WTC11 (cell line): ENCODE results near the gene TACO1. TPM values are rescaled to one million over a fixed set of nuclear protein-coding genes. Genes with fewer than 3 reads are reported as not detected.

Experiments
- ATAC-seq: fragments of 200-7000 bp; cut with Tn5 transposase; 2 replicates; pipeline ENCODE4 v1.10.0; 2021; ENCODE audit warnings: mild to moderate bottlenecking, moderate library complexity
- CTCF ChIA-PET: fragments of 300-600 bp; sonication (Branson Sonifier 250); formaldehyde crosslinking; loops from one replicate; lab custom pipeline; 2021; ENCODE audit warnings: antibody characterized with exemption; lab: Charles Lee
- POLR2A ChIA-PET: fragments of 350-600 bp; sonication (Branson Sonifier 250); formaldehyde crosslinking; loops from one replicate; lab custom pipeline; 2021; ENCODE audit warnings: antibody characterized with exemption; lab: Charles Lee
- DNase-seq: peaks from one replicate; pipeline ENCODE4 v3.0.0; 2021; ENCODE audit warnings: low spot score
- H3K27ac Mint-ChIP-seq: 2 replicates; pipeline ENCODE4 v1.8.0; 2021; ENCODE audit warnings: mixed read lengths
- H3K27me3 Mint-ChIP-seq: 2 replicates; pipeline ENCODE4 v1.8.0; 2021; ENCODE audit warnings: low read depth, mild to moderate bottlenecking, moderate library complexity, mixed read lengths
- H3K36me3 Mint-ChIP-seq: 2 replicates; pipeline ENCODE4 v1.8.0; 2021; ENCODE audit warnings: mixed read lengths
- H3K4me1 Mint-ChIP-seq: 2 replicates; pipeline ENCODE4 v1.8.0; 2022; ENCODE audit warnings: mixed read lengths
- H3K4me3 Mint-ChIP-seq: 2 replicates; pipeline ENCODE4 v1.8.0; 2021; ENCODE audit warnings: mild to moderate bottlenecking, moderate library complexity, mixed read lengths
- H3K9me3 Mint-ChIP-seq: 2 replicates; pipeline ENCODE4 v1.8.0; 2021; ENCODE audit warnings: mixed read lengths
- ATF1 ChIP-seq: sonication (generic); formaldehyde crosslinking; IDR thresholded peaks from 2 replicates; pipeline ENCODE4 v1.8.1; 2023; ENCODE audit warnings: mild to moderate bottlenecking, moderate library complexity, missing genetic modification reagents
- CREB1 ChIP-seq: sonication (generic); formaldehyde crosslinking; IDR thresholded peaks from 2 replicates; pipeline ENCODE4 v1.8.0; 2023; ENCODE audit warnings: mild to moderate bottlenecking, missing genetic modification reagents
- EMX1 ChIP-seq: fragments of 250-450 bp; sonication (Bioruptor Pico); IDR thresholded peaks from 2 replicates; pipeline ENCODE4 v1.8.0; 2021; ENCODE audit warnings: mild to moderate bottlenecking
- FOXJ3 ChIP-seq: sonication (generic); formaldehyde crosslinking; IDR thresholded peaks from 2 replicates; pipeline ENCODE4 v1.9.0; 2021; ENCODE audit warnings: missing genetic modification reagents, mild to moderate bottlenecking, borderline replicate concordance
- IRF2 ChIP-seq: sonication (generic); formaldehyde crosslinking; IDR thresholded peaks from 2 replicates; pipeline ENCODE4 v1.8.0; 2022; ENCODE audit warnings: low read depth, missing genetic modification reagents, borderline replicate concordance
- JUN ChIP-seq: sonication (generic); formaldehyde crosslinking; IDR thresholded peaks from 2 replicates; pipeline ENCODE4 v1.8.0; 2023; ENCODE audit warnings: mild to moderate bottlenecking, missing genetic modification reagents
- KAT7 ChIP-seq: sonication (generic); formaldehyde crosslinking; IDR thresholded peaks from 2 replicates; pipeline ENCODE4 v1.8.1; 2023; ENCODE audit warnings: missing genetic modification reagents, mild to moderate bottlenecking, borderline replicate concordance
- SMAD4 ChIP-seq: sonication (generic); formaldehyde crosslinking; IDR thresholded peaks from 2 replicates; pipeline ENCODE4 v1.8.0; 2022; ENCODE audit warnings: mild to moderate bottlenecking, missing genetic modification reagents
- TP53 ChIP-seq: sonication (generic); formaldehyde crosslinking; IDR thresholded peaks from 2 replicates; pipeline ENCODE4 v1.8.1; 2023; ENCODE audit warnings: mild to moderate bottlenecking, missing genetic modification reagents
- ZNF138 ChIP-seq: sonication (generic); formaldehyde crosslinking; conservative IDR thresholded peaks from 2 replicates; pipeline ENCODE4 v1.8.1; 2022; ENCODE audit warnings: mild to moderate bottlenecking, moderate library complexity, missing genetic modification reagents
- ZNF232 ChIP-seq: sonication (generic); formaldehyde crosslinking; IDR thresholded peaks from 2 replicates; pipeline ENCODE4 v1.8.0; 2022; ENCODE audit warnings: mild to moderate bottlenecking, missing genetic modification reagents
- total RNA-seq: library from RNA; stranded (reverse); gene quantifications from 3 replicates; pipeline ENCODE4 v1.2.3, GENCODE V29; 2021
- TF ChIP-seq, protein P1 (sequence below): fragments of 200-600 bp; IDR thresholded peaks from 2 replicates; pipeline ENCODE4 v1.8.0; 2022; ENCODE audit warnings: antibody characterized with exemption
- TF ChIP-seq, protein P2 (sequence below): sonication (generic); formaldehyde crosslinking; IDR thresholded peaks from 2 replicates; pipeline ENCODE4 v1.8.1; 2022; ENCODE audit warnings: low read depth, mild to moderate bottlenecking, moderate library complexity, missing genetic modification reagents, borderline replicate concordance
- TF ChIP-seq, protein P3 (sequence below): fragments of 250-450 bp; sonication (Bioruptor Pico); IDR thresholded peaks from 2 replicates; pipeline ENCODE4 v1.9.0; 2021; ENCODE audit warnings: mild to moderate bottlenecking, borderline replicate concordance
- TF ChIP-seq, protein P4 (sequence below): fragments of 250-450 bp; sonication (Bioruptor Pico); IDR thresholded peaks from 2 replicates; pipeline ENCODE4 v2.1.2; 2022; ENCODE audit warnings: mild to moderate bottlenecking, moderate library complexity
- TF ChIP-seq, protein P5 (sequence below): sonication (generic); formaldehyde crosslinking; IDR thresholded peaks from 2 replicates; pipeline ENCODE4 v1.8.1; 2023; ENCODE audit warnings: mild to moderate bottlenecking, missing genetic modification reagents
- TF ChIP-seq, protein P6 (sequence below): sonication (generic); formaldehyde crosslinking; IDR thresholded peaks from 2 replicates; pipeline ENCODE4 v1.8.0; 2023; ENCODE audit warnings: missing genetic modification reagents
- TF ChIP-seq, protein P7 (sequence below): sonication (generic); formaldehyde crosslinking; IDR thresholded peaks from 2 replicates; pipeline ENCODE4 v1.8.1; 2023; ENCODE audit warnings: mild to moderate bottlenecking, moderate library complexity, missing genetic modification reagents
- TF ChIP-seq, protein P8 (sequence below): fragments of 250-450 bp; sonication (Bioruptor Pico); IDR thresholded peaks from 2 replicates; pipeline ENCODE4 v1.8.0; 2021; ENCODE audit warnings: mild to moderate bottlenecking

The TACO1 gene
- total RNA-seq, 1 experiment from 2014 or later: 26.9 TPM

DNA sequence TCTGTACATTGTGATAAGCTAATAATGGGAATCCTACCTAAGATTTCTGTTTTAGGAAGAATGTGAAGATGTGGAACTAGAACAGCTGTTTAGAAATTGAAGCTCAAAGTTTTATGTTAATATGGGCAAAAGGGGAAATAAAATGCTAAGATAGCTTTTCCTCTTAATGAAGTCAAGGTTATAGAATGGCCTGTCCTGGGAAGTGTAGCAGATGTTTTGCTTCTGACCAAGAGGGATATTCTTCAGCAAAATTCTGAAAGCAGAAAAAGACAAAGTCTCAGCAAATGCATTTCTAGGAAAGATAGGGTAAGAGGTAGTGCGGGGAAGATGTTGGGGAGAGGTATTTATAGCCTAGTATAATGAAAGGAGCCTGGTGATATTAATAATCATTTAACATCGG is 34.6 kb downstream of the TACO1 start (continued):
- TF ChIP-seq, protein P1, sequence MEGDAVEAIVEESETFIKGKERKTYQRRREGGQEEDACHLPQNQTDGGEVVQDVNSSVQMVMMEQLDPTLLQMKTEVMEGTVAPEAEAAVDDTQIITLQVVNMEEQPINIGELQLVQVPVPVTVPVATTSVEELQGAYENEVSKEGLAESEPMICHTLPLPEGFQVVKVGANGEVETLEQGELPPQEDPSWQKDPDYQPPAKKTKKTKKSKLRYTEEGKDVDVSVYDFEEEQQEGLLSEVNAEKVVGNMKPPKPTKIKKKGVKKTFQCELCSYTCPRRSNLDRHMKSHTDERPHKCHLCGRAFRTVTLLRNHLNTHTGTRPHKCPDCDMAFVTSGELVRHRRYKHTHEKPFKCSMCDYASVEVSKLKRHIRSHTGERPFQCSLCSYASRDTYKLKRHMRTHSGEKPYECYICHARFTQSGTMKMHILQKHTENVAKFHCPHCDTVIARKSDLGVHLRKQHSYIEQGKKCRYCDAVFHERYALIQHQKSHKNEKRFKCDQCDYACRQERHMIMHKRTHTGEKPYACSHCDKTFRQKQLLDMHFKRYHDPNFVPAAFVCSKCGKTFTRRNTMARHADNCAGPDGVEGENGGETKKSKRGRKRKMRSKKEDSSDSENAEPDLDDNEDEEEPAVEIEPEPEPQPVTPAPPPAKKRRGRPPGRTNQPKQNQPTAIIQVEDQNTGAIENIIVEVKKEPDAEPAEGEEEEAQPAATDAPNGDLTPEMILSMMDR: no peak
- TF ChIP-seq, all 79 proteins: peak for 0

DNA sequence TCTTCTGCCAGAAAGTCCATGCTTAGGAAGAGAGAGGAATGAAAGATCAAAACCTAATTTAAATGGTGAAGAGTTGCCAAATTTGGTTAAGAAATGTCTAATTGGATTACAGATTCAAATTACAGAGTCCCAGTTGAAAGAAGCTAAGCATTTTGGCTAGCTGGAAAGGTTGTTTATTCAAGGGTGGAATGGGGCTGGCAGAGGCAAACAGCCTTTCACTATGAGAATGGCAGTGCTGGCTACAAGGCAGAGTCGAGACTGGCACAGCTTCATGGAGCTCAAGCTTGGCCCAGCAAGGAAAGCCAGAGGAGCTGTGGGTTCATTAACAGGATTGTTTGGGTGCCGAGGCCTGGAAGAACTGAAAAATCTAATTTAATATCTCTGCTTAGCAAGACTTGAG is 35.1 kb downstream of the TACO1 start:
- Mint-ChIP-seq H3K4me1 (peaks cover 46% of the 10 kb centered on the region), H3K4me3 (no peak overlapping the region), H3K27ac (no peak overlapping the region), H3K9me3 (no peaks in the 10 kb centered on the region), H3K27me3 (no peaks in the 10 kb centered on the region), H3K36me3 (peaks cover 4% of the 10 kb centered on the region; the same call in 1 of the 2 replicates)
- DNase-seq (no peak), ATAC-seq (no peak)
- ChIA-PET CTCF (interaction anchor here (1.1 kb wide), 2 partner anchors 43 to 75 kb away, joined by 3 read pairs; no protein-coding TSS in a partner anchor), POLR2A (interaction anchor here (0.6 to 0.8 kb wide), 2 partner anchors 13 to 133 kb away, joined by 4 to 5 read pairs; no protein-coding TSS in a partner anchor)
- TF ChIP-seq EMX1 (CRISPR knock-in tag): no peak
- TF ChIP-seq JUN: no peak
- TF ChIP-seq, protein P2, sequence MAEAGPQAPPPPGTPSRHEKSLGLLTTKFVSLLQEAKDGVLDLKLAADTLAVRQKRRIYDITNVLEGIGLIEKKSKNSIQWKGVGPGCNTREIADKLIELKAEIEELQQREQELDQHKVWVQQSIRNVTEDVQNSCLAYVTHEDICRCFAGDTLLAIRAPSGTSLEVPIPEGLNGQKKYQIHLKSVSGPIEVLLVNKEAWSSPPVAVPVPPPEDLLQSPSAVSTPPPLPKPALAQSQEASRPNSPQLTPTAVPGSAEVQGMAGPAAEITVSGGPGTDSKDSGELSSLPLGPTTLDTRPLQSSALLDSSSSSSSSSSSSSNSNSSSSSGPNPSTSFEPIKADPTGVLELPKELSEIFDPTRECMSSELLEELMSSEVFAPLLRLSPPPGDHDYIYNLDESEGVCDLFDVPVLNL (CRISPR knock-in tag): no peak
- no peak for TF ChIP-seq CREB1 (CRISPR knock-in tag)
- TF ChIP-seq, protein P3, sequence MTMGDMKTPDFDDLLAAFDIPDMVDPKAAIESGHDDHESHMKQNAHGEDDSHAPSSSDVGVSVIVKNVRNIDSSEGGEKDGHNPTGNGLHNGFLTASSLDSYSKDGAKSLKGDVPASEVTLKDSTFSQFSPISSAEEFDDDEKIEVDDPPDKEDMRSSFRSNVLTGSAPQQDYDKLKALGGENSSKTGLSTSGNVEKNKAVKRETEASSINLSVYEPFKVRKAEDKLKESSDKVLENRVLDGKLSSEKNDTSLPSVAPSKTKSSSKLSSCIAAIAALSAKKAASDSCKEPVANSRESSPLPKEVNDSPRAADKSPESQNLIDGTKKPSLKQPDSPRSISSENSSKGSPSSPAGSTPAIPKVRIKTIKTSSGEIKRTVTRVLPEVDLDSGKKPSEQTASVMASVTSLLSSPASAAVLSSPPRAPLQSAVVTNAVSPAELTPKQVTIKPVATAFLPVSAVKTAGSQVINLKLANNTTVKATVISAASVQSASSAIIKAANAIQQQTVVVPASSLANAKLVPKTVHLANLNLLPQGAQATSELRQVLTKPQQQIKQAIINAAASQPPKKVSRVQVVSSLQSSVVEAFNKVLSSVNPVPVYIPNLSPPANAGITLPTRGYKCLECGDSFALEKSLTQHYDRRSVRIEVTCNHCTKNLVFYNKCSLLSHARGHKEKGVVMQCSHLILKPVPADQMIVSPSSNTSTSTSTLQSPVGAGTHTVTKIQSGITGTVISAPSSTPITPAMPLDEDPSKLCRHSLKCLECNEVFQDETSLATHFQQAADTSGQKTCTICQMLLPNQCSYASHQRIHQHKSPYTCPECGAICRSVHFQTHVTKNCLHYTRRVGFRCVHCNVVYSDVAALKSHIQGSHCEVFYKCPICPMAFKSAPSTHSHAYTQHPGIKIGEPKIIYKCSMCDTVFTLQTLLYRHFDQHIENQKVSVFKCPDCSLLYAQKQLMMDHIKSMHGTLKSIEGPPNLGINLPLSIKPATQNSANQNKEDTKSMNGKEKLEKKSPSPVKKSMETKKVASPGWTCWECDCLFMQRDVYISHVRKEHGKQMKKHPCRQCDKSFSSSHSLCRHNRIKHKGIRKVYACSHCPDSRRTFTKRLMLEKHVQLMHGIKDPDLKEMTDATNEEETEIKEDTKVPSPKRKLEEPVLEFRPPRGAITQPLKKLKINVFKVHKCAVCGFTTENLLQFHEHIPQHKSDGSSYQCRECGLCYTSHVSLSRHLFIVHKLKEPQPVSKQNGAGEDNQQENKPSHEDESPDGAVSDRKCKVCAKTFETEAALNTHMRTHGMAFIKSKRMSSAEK (CRISPR knock-in tag): no peak
- TF ChIP-seq ATF1 (CRISPR knock-in tag): no peak
- TF ChIP-seq KAT7: no peak
- TF ChIP-seq, protein P4, sequence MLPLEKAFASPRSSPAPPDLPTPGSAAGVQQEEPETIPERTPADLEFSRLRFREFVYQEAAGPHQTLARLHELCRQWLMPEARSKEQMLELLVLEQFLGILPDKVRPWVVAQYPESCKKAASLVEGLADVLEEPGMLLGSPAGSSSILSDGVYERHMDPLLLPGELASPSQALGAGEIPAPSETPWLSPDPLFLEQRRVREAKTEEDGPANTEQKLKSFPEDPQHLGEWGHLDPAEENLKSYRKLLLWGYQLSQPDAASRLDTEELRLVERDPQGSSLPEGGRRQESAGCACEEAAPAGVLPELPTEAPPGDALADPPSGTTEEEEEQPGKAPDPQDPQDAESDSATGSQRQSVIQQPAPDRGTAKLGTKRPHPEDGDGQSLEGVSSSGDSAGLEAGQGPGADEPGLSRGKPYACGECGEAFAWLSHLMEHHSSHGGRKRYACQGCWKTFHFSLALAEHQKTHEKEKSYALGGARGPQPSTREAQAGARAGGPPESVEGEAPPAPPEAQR (CRISPR knock-in tag): no peak
- TF ChIP-seq, protein P5, sequence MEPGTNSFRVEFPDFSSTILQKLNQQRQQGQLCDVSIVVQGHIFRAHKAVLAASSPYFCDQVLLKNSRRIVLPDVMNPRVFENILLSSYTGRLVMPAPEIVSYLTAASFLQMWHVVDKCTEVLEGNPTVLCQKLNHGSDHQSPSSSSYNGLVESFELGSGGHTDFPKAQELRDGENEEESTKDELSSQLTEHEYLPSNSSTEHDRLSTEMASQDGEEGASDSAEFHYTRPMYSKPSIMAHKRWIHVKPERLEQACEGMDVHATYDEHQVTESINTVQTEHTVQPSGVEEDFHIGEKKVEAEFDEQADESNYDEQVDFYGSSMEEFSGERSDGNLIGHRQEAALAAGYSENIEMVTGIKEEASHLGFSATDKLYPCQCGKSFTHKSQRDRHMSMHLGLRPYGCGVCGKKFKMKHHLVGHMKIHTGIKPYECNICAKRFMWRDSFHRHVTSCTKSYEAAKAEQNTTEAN (CRISPR knock-in tag): no peak
- no peak for TF ChIP-seq FOXJ3 (CRISPR knock-in tag)
- no peak for TF ChIP-seq ZNF138 (CRISPR knock-in tag)
- no peak for TF ChIP-seq SMAD4
- TF ChIP-seq TP53 (CRISPR knock-in tag): no peak
- TF ChIP-seq, protein P6, sequence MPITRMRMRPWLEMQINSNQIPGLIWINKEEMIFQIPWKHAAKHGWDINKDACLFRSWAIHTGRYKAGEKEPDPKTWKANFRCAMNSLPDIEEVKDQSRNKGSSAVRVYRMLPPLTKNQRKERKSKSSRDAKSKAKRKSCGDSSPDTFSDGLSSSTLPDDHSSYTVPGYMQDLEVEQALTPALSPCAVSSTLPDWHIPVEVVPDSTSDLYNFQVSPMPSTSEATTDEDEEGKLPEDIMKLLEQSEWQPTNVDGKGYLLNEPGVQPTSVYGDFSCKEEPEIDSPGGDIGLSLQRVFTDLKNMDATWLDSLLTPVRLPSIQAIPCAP (CRISPR knock-in tag): no peak
- TF ChIP-seq, protein P7, sequence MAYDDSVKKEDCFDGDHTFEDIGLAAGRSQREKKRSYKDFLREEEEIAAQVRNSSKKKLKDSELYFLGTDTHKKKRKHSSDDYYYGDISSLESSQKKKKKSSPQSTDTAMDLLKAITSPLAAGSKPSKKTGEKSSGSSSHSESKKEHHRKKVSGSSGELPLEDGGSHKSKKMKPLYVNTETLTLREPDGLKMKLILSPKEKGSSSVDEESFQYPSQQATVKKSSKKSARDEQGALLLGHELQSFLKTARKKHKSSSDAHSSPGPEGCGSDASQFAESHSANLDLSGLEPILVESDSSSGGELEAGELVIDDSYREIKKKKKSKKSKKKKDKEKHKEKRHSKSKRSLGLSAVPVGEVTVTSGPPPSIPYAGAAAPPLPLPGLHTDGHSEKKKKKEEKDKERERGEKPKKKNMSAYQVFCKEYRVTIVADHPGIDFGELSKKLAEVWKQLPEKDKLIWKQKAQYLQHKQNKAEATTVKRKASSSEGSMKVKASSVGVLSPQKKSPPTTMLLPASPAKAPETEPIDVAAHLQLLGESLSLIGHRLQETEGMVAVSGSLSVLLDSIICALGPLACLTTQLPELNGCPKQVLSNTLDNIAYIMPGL (CRISPR knock-in tag): no peak
- no peak for TF ChIP-seq IRF2
- TF ChIP-seq, protein P8, sequence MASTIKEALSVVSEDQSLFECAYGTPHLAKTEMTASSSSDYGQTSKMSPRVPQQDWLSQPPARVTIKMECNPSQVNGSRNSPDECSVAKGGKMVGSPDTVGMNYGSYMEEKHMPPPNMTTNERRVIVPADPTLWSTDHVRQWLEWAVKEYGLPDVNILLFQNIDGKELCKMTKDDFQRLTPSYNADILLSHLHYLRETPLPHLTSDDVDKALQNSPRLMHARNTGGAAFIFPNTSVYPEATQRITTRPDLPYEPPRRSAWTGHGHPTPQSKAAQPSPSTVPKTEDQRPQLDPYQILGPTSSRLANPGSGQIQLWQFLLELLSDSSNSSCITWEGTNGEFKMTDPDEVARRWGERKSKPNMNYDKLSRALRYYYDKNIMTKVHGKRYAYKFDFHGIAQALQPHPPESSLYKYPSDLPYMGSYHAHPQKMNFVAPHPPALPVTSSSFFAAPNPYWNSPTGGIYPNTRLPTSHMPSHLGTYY (CRISPR knock-in tag): no peak
- TF ChIP-seq ZNF232 (CRISPR knock-in tag): no peak
